CD4-positive, alpha-beta T cell (primary cell): ENCODE results near the gene DDX55. TPM values are rescaled to one million over a fixed set of nuclear protein-coding genes. Genes with fewer than 3 reads are reported as not detected.

ENCODE experiments used
- ATAC-seq: fragments of 200-7000 bp; cut with Tn5 transposase; one replicate; pipeline ENCODE4 v1.10.0; 2022; ENCODE audit warnings: mild to moderate bottlenecking; ENCODE audit not compliant: poor library complexity
- CTCF ChIA-PET: fragments of 350-600 bp; sonication (Branson Sonifier 250); formaldehyde crosslinking; loops from one replicate; lab custom pipeline; 2021; ENCODE audit warnings: antibody characterized with exemption, inconsistent platforms; lab: Charles Lee
- POLR2A ChIA-PET: fragments of 350-600 bp; sonication (Branson Sonifier 250); formaldehyde crosslinking; loops from one replicate; lab custom pipeline; 2021; ENCODE audit warnings: antibody characterized with exemption, inconsistent platforms; lab: Charles Lee
- DNase-seq, 14 experiments: peaks; one replicate each; pipeline ENCODE4 v3.0.0-alpha.2; 2013 to 2020; ENCODE audit warnings: mixed read lengths in 2 of 14
- H3K27ac ChIP-seq, 2 donors: one replicate each; pipeline versions ENCODE4 v1.5.1 to v1.7.0; 2013; ENCODE audit warnings: low read length in 2 of 2, low read depth in 1 of 2, mild to moderate bottlenecking in 1 of 2
- H3K27me3 ChIP-seq, 2 experiments: 1 replicate in 1 of 2; 2 replicates in 1 of 2; pipeline versions ENCODE4 v1.6.1 to v1.7.0; 2013; ENCODE audit warnings: low read length in 2 of 2, control low read depth in 1 of 2, mild to moderate bottlenecking in 1 of 2, moderate library complexity in 1 of 2; ENCODE audit not compliant: insufficient read depth in 2 of 2, control insufficient read depth in 1 of 2
- H3K36me3 ChIP-seq: one replicate; pipeline ENCODE4 v1.6.1; 2013; ENCODE audit warnings: low read length, control low read depth; ENCODE audit not compliant: insufficient read depth
- H3K4me1 ChIP-seq: one replicate; pipeline ENCODE4 v1.6.1; 2013; ENCODE audit warnings: low read length, control low read depth; ENCODE audit not compliant: insufficient read depth
- H3K4me3 ChIP-seq: one replicate; pipeline ENCODE4 v1.5.1; 2013; ENCODE audit warnings: mild to moderate bottlenecking, low read length, moderate library complexity
- H3K9me3 ChIP-seq, 2 experiments: 1 replicate in 1 of 2; 2 replicates in 1 of 2; pipeline versions ENCODE4 v1.6.1 to v1.7.0; 2013; ENCODE audit warnings: low read length in 2 of 2, mild to moderate bottlenecking in 2 of 2, control low read depth in 1 of 2, moderate library complexity in 1 of 2; ENCODE audit not compliant: control insufficient read depth in 1 of 2, insufficient read depth in 1 of 2
- H3K27ac Mint-ChIP-seq: one replicate; pipeline ENCODE4 v1.8.0; 2020; ENCODE audit warnings: mixed read lengths
- H3K27me3 Mint-ChIP-seq: one replicate; pipeline ENCODE4 v1.8.0; 2021; ENCODE audit warnings: mixed read lengths
- H3K36me3 Mint-ChIP-seq: one replicate; pipeline ENCODE4 v1.8.0; 2021; ENCODE audit warnings: low read depth, mixed read lengths
- H3K4me1 Mint-ChIP-seq: one replicate; pipeline ENCODE4 v1.8.0; 2021; ENCODE audit warnings: low read depth, mixed read lengths
- H3K4me3 Mint-ChIP-seq: one replicate; pipeline ENCODE4 v1.8.0; 2020; ENCODE audit warnings: mild to moderate bottlenecking, mixed read lengths
- H3K9me3 Mint-ChIP-seq: one replicate; pipeline ENCODE4 v1.8.0; 2020; ENCODE audit warnings: mixed read lengths
- CTCF ChIP-seq: fragments of 200-600 bp; IDR thresholded peaks from one replicate; pipeline ENCODE4 v1.8.0; 2022; ENCODE audit warnings: antibody characterized with exemption, mild to moderate bottlenecking
- intact Hi-C, 2 experiments: fragments of 100-400 bp; cut with DNase I in 1 of 2; cut with micrococcal nuclease in 1 of 2; formaldehyde crosslinking; loops; one replicate each; pipeline versions ENCODE4 v1.15.1 to v1.9.0; 2023 to 2025; cut with DNase I, micrococcal nuclease
- total RNA-seq, 174 experiments: library from RNA in 2 of 174; stranded (reverse) in 2 of 174; gene quantifications; one replicate each; pipeline ENCODE4 v1.2.3 and lab custom pipeline; 2021 to 2026

The DDX55 gene
- total RNA-seq, 2 experiments from 2014 or later = 33.3 to 37.1 TPM

GRCh38 chr12:123621101-123621500 is 19.2 kb downstream of the DDX55 start:
- H3K4me3 ChIP-seq = no peak overlapping the region
- no peak overlapping the region for H3K27ac Mint-ChIP-seq
- no peak for DNase-seq
- no peak for TF ChIP-seq CTCF
- H3K27me3 Mint-ChIP-seq = no peaks in the 10 kb centered on the region
- intact Hi-C loops = no loop called here
- H3K36me3 Mint-ChIP-seq = peaks cover 83% of the 10 kb centered on the region
- no peaks in the 10 kb centered on the region for H3K4me1 Mint-ChIP-seq
- no peak for ATAC-seq
- no peaks in the 10 kb centered on the region for H3K27me3 ChIP-seq
- no peaks in the 10 kb centered on the region for H3K4me1 ChIP-seq
- peaks cover 83% of the 10 kb centered on the region for H3K36me3 ChIP-seq
- no peaks in the 10 kb centered on the region for H3K9me3 ChIP-seq
- H3K4me3 Mint-ChIP-seq = no peak overlapping the region
- ChIA-PET CTCF (no interaction called here), POLR2A (interaction anchor here (1.8 kb wide), 1 partner anchor 19 kb away, joined by 5 read pairs; the partner anchor contains the start of gene DDX55)
- no peaks in the 10 kb centered on the region for H3K9me3 Mint-ChIP-seq
- no peak overlapping the region for H3K27ac ChIP-seq

GRCh38 chr12:123621619-123622530 is 20.0 kb downstream of the DDX55 start:
- Histone ChIP-seq H3K4me1 (no peaks in the 10 kb centered on the region), H3K36me3 (peaks cover 83% of the 10 kb centered on the region), H3K4me3 (no peak overlapping the region), H3K27ac (no peak overlapping the region), H3K27me3 (no peaks in the 10 kb centered on the region), H3K9me3 (no peaks in the 10 kb centered on the region)
- intact Hi-C loops = no loop called here
- no peak for ATAC-seq
- POLR2A ChIA-PET = interaction anchor here (1.8 kb wide), 1 partner anchor 20 kb away, joined by 5 read pairs; the partner anchor contains the start of gene DDX55
- no peaks in the 10 kb centered on the region for H3K9me3 Mint-ChIP-seq
- peaks cover 83% of the 10 kb centered on the region for H3K36me3 Mint-ChIP-seq
- H3K27ac Mint-ChIP-seq = no peak overlapping the region
- no peak for DNase-seq
- no peaks in the 10 kb centered on the region for H3K27me3 Mint-ChIP-seq
- H3K4me3 Mint-ChIP-seq = no peak overlapping the region
- TF ChIP-seq CTCF = no peak
- H3K4me1 Mint-ChIP-seq = no peaks in the 10 kb centered on the region
- CTCF ChIA-PET = no interaction called here

- peaks cover 48% of the 10 kb centered on the region for H3K36me3 Mint-ChIP-seq
- Histone ChIP-seq H3K4me1 (peaks cover 26% of the 10 kb centered on the region), H3K36me3 (peaks cover 28% of the 10 kb centered on the region), H3K27ac (peak within 1 kb of the TSS; percentile 81 to 92), H3K9me3 (no peaks in the 10 kb centered on the region), H3K27me3 (no peaks in the 10 kb centered on the region), H3K4me3 (peak within 1 kb of the TSS; percentile 88)
- ATAC-seq (peak; percentile 94), DNase-seq (peak; percentile 92 to 98 (median 95))
- no peak for TF ChIP-seq CTCF
- peaks cover 23% of the 10 kb centered on the region for H3K4me1 Mint-ChIP-seq
- intact Hi-C loops = loop anchor here (1.0 to 10.0 kb wide), 5 partner anchors 31 to 351 kb away; partner anchors contain the start of genes DDX55 (in 2 of the 2) and ATP6V0A2 (in 1 of the 2)
- CTCF ChIA-PET = interaction anchor here (0.6 kb wide), 1 partner anchor 20 kb away, joined by 3 read pairs; no protein-coding TSS in a partner anchor
- no peaks in the 10 kb centered on the region for H3K27me3 Mint-ChIP-seq
- H3K27ac Mint-ChIP-seq = peak within 1 kb of the TSS; percentile 97
- H3K4me3 Mint-ChIP-seq = peak within 1 kb of the TSS; percentile 98
- H3K9me3 Mint-ChIP-seq = no peaks in the 10 kb centered on the region
- POLR2A ChIA-PET = interaction anchor here (0.8 to 3.1 kb wide), 5 partner anchors 25 to 401 kb away, joined by 3 to 20 read pairs (median 3); partner anchors contain the start of genes ATP6V0A2, DDX55, MPHOSPH9 and MTRFR
Observed at GRCh38 chr12:123633379-123634141, 31.7 kb downstream of the DDX55 start, which contains the start of the genes EIF2B1 and GTF2H3. TSS of gene EIF2B1 (minus strand) at chr12:123633686. CDS start at chr12:123633557, 129 bp downstream. TSS of gene GTF2H3 (plus strand) at chr12:123633829. CDS start at chr12:123633860, 31 bp downstream.
